Skeletal muscle tissue (tissue), 4 donors: Measurements from ENCODE around the gene PHF21B. TPM values are rescaled to one million over a fixed set of nuclear protein-coding genes. Genes with fewer than 3 reads are reported as not detected.

Source experiments
- H3K27ac ChIP-seq: one replicate; pipeline ENCODE4 v1.7.0; 2013; ENCODE audit warnings: mild to moderate bottlenecking, low read depth, low read length, inconsistent platforms
- H3K27me3 ChIP-seq, 3 donors: one replicate each; pipeline ENCODE4 v1.7.0; 2013; ENCODE audit warnings: low read length in 3 of 3; ENCODE audit not compliant: control insufficient read depth in 3 of 3, insufficient read depth in 3 of 3
- H3K36me3 ChIP-seq, 3 donors: one replicate each; pipeline ENCODE4 v1.7.0; 2013; ENCODE audit warnings: low read length in 3 of 3; ENCODE audit not compliant: control insufficient read depth in 3 of 3, insufficient read depth in 3 of 3
- H3K4me1 ChIP-seq, 3 donors: one replicate each; pipeline ENCODE4 v1.7.0; 2013; ENCODE audit warnings: low read length in 3 of 3, mild to moderate bottlenecking in 3 of 3; ENCODE audit not compliant: control insufficient read depth in 3 of 3, insufficient read depth in 3 of 3
- H3K4me3 ChIP-seq, 3 donors: one replicate each; pipeline ENCODE4 v1.7.0; 2013; ENCODE audit warnings: low read length in 3 of 3
- H3K9ac ChIP-seq, 3 donors: one replicate each; pipeline ENCODE4 v1.7.0; 2013; ENCODE audit warnings: low read length in 3 of 3, mild to moderate bottlenecking in 3 of 3, moderate library complexity in 2 of 3, low read depth in 1 of 3
- H3K9me3 ChIP-seq, 3 donors: one replicate each; pipeline ENCODE4 v1.7.0; 2013; ENCODE audit warnings: low read length in 3 of 3; ENCODE audit not compliant: control insufficient read depth in 3 of 3
- total RNA-seq: library from RNA; depleted of rRNA; stranded (reverse); fragments of >200 nt; gene quantifications from one replicate; pipeline ENCODE4 v1.2.3, GENCODE V29; 2014
- donor health status: Osteomylitis.

Gene PHF21B
- total RNA-seq, 1 donor from 2014 or later: 1.0 TPM

- Histone ChIP-seq H3K27ac (no peak overlapping the region), H3K9me3 (no peaks in the 10 kb centered on the region), H3K27me3 (peaks cover 16 to 35% (median 18%) of the 10 kb centered on the region in 3 donors), H3K4me1 (no peaks in the 10 kb centered on the region), H3K4me3 (no peak overlapping the region), H3K9ac (no peak overlapping the region), H3K36me3 (no peaks in the 10 kb centered on the region)
These were observed 13.6 kb upstream of the PHF21B start for GRCh38 chr22:45023431-45023830.

- Histone ChIP-seq H3K9me3 (no peaks in the 10 kb centered on the region), H3K27me3 (peaks cover 22 to 29% (median 23%) of the 10 kb centered on the region in 3 donors)
These were observed 10.3 kb upstream of the PHF21B start for GRCh38 chr22:45019861-45020655.

GRCh38 chr22:45014654-45015053 is 4.8 kb upstream of the PHF21B start:
- H3K9me3 ChIP-seq: no peaks in the 10 kb centered on the region
- H3K27me3 ChIP-seq: peaks cover 39 to 53% (median 48%) of the 10 kb centered on the region in 3 donors
- no peaks in the 10 kb centered on the region for H3K36me3 ChIP-seq
- no peak overlapping the region for H3K9ac ChIP-seq
- peaks cover 3 to 7% (median 7%) of the 10 kb centered on the region in 3 donors for H3K4me1 ChIP-seq
- no peak overlapping the region for H3K27ac ChIP-seq
- no peak overlapping the region for H3K4me3 ChIP-seq

More at GRCh38 chr22:45019861-45020655, 10.3 kb upstream of the PHF21B start:
- Histone ChIP-seq H3K36me3 (no peaks in the 10 kb centered on the region), H3K4me3 (no peak overlapping the region), H3K27ac (no peak overlapping the region), H3K9ac (no peak overlapping the region), H3K4me1 (no peaks in the 10 kb centered on the region)

DNA sequence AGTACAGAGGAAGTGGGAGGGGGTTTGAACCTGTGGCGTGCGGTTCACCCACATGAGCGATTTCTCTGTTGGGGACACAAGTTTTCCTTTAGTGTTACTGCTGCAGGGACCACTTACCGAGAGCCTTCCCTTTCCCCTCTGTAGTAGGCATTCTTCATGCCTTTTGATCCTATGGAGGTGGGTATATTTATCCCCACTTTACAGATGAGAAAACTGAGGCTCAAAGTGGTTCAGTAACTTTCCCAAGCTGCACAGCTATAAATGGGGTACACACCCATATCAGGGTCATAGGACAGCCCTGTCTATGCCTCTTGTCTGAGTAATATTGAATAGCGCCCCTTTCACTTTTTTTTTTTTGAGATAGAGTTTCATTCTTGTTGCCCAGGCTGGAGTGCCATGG is 3.3 kb upstream of the PHF21B start:
- Histone ChIP-seq H3K9me3 (no peaks in the 10 kb centered on the region), H3K4me1 (peaks cover 3 to 11% (median 7%) of the 10 kb centered on the region in 3 donors), H3K36me3 (no peaks in the 10 kb centered on the region), H3K27ac (no peak overlapping the region), H3K27me3 (peaks cover 39 to 50% (median 48%) of the 10 kb centered on the region in 3 donors), H3K9ac (no peak overlapping the region), H3K4me3 (no peak overlapping the region)

DNA sequence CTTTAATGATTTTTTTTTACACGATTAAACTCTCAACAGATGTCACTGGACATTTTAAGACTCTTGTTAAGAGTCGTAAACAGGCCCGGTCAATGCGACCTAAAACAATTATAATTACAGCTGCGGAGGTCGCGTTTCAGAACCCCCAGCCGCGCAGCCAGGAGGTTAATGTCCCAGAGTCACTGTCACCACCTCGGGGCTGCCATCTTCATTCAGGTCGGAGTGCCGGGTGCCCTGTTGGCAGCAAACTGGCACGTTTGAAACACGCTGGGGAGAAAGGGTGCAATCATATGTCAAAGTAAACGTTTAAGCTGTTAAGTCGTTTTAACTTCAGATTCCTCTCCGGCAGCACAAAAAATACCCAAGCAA is 711 bp upstream of the PHF21B start:
- H3K27ac ChIP-seq: no peak overlapping the region
- H3K9me3 ChIP-seq: no peaks in the 10 kb centered on the region
- peaks cover 36 to 53% (median 48%) of the 10 kb centered on the region in 3 donors for H3K27me3 ChIP-seq
- H3K9ac ChIP-seq: peak overlapping the region in 1 of 3 donors; percentile 54
- no peaks in the 10 kb centered on the region for H3K36me3 ChIP-seq
- H3K4me1 ChIP-seq: peaks cover 3 to 11% (median 7%) of the 10 kb centered on the region in 3 donors
- H3K4me3 ChIP-seq: peak overlapping the region; percentile 20 to 56 (median 52)

- Histone ChIP-seq H3K9me3 (no peaks in the 10 kb centered on the region), H3K4me3 (peak overlapping the region in 2 of 3 donors; percentile 19 to 29), H3K27ac (no peak overlapping the region), H3K4me1 (peaks cover 3 to 11% (median 7%) of the 10 kb centered on the region in 3 donors), H3K9ac (no peak overlapping the region), H3K36me3 (no peaks in the 10 kb centered on the region), H3K27me3 (peaks cover 34 to 58% (median 49%) of the 10 kb centered on the region in 3 donors)
These were observed 827 bp downstream of the PHF21B start for GRCh38 chr22:45008751-45009605.

GRCh38 chr22:45008186-45008681 is 1.6 kb downstream of the PHF21B start:
- H3K9me3 ChIP-seq: no peaks in the 10 kb centered on the region
- peaks cover 33 to 61% (median 53%) of the 10 kb centered on the region in 3 donors for H3K27me3 ChIP-seq
- H3K27ac ChIP-seq: no peak overlapping the region
- peaks cover 3 to 11% (median 7%) of the 10 kb centered on the region in 3 donors for H3K4me1 ChIP-seq
- H3K9ac ChIP-seq: no peak overlapping the region
- H3K36me3 ChIP-seq: no peaks in the 10 kb centered on the region
- peak overlapping the region in 1 of 3 donors; percentile 36 for H3K4me3 ChIP-seq

GRCh38 chr22:45007391-45008185 is 2.2 kb downstream of the PHF21B start:
- Histone ChIP-seq H3K27ac (no peak overlapping the region), H3K4me3 (peak overlapping the region in 2 of 3 donors; percentile 2 to 36), H3K36me3 (no peaks in the 10 kb centered on the region), H3K27me3 (peaks cover 26 to 60% (median 53%) of the 10 kb centered on the region in 3 donors), H3K9me3 (no peaks in the 10 kb centered on the region), H3K9ac (no peak overlapping the region), H3K4me1 (peaks cover 3 to 11% (median 7%) of the 10 kb centered on the region in 3 donors)

GRCh38 chr22:45006964-45007390 is 2.8 kb downstream of the PHF21B start:
- H3K27ac ChIP-seq: no peak overlapping the region
- no peaks in the 10 kb centered on the region for H3K36me3 ChIP-seq
- no peaks in the 10 kb centered on the region for H3K9me3 ChIP-seq
- H3K9ac ChIP-seq: no peak overlapping the region
- H3K27me3 ChIP-seq: peaks cover 20 to 58% (median 51%) of the 10 kb centered on the region in 3 donors
- peaks cover 3 to 11% (median 7%) of the 10 kb centered on the region in 3 donors for H3K4me1 ChIP-seq
- peak overlapping the region in 1 of 3 donors; percentile 30 for H3K4me3 ChIP-seq
